K562 (cell line): ENCODE measurements around the gene MEGF10. TPM values are rescaled to one million over a fixed set of nuclear protein-coding genes. Genes with fewer than 3 reads are reported as not detected.

Experiments
- ATAC-seq: fragments of 200-7000 bp; cut with Tn5 transposase; 3 replicates; pipeline ENCODE4 v1.9.1; 2020; ENCODE audit warnings: moderate library complexity
- BruUV-seq: library from RNA; stranded (reverse); fragments of 400-500 nt; replicated peaks from 2 replicates; lab custom pipeline; 2021; lab: Mats Ljungman, UMichigan
- CTCF ChIA-PET: fragments of 300-600 bp; formaldehyde crosslinking; extraction: SDS; loops from one replicate; lab custom pipeline; 2021; ENCODE audit warnings: low intra/inter-chr PET ratio; lab: Yijun Ruan, JAX
- POLR2A ChIA-PET: fragments of 300-600, 350-650 bp; sonication (Branson Sonifier 250); formaldehyde crosslinking; extraction: SDS; loops from one replicate; lab custom pipeline; 2021; ENCODE audit warnings: antibody characterized with exemption, inconsistent platforms; lab: Yijun Ruan, JAX
- DNase-seq, 4 experiments: peaks; one replicate each; pipeline versions ENCODE4 v3.0.0 to v3.0.0-alpha.2; 2011 to 2018; ENCODE audit warnings: low spot score in 3 of 4, mixed read lengths in 3 of 4; ENCODE audit errors: extremely low read depth in 1 of 4
- FAIRE-seq: peaks from 2 replicates; lab custom pipeline; 2011; peaks lifted over from hg19 to GRCh38; lab: Jason Lieb, UNC
- H2AFZ ChIP-seq: 2 replicates; pipeline ENCODE4 v1.6.0; 2011; ENCODE audit warnings: low read depth, low read length, control low read depth, inconsistent platforms
- H3K27ac ChIP-seq: fragments of 200-600 bp; 3 replicates; pipeline ENCODE4 v1.8.0; 2011; ENCODE audit warnings: low read depth, mild to moderate bottlenecking, control low read depth, inconsistent platforms, low read length, moderate library complexity, mixed read lengths; ENCODE audit errors: extremely low read depth
- H3K27me3 ChIP-seq, 2 experiments: fragments of 300-600 bp in 1 of 2; 2 replicates in 1 of 2; 3 replicates in 1 of 2; pipeline versions ENCODE4 v1.6.0 to v1.8.0; 2011; ENCODE audit warnings: inconsistent platforms in 2 of 2, low read length in 2 of 2, mild to moderate bottlenecking in 1 of 2, mixed read lengths in 1 of 2, moderate library complexity in 1 of 2; ENCODE audit not compliant: control insufficient read depth in 2 of 2, insufficient read depth in 2 of 2
- H3K36me3 ChIP-seq: fragments of 300-600 bp; 3 replicates; pipeline ENCODE4 v1.8.0; 2011; ENCODE audit warnings: mild to moderate bottlenecking, low read length, inconsistent platforms; ENCODE audit not compliant: control insufficient read depth, insufficient read depth
- H3K4me1 ChIP-seq, 2 experiments: fragments of 200-600 bp in 1 of 2; replicated peaks in 1 of 2; 2 replicates in 1 of 2; 3 replicates in 1 of 2; pipeline versions ENCODE4 v1.5.1 to v1.8.0; 2011; ENCODE audit warnings: inconsistent platforms in 2 of 2, low read length in 2 of 2, mild to moderate bottlenecking in 1 of 2, mixed read lengths in 1 of 2, moderate library complexity in 1 of 2; ENCODE audit not compliant: control insufficient read depth in 2 of 2, insufficient read depth in 2 of 2
- H3K4me2 ChIP-seq: 2 replicates; pipeline ENCODE4 v1.6.1; 2011; ENCODE audit warnings: low read length, control low read depth, inconsistent platforms, mixed read lengths; ENCODE audit not compliant: insufficient read depth
- H3K4me3 ChIP-seq: fragments of 200-600 bp; sonication (generic), shearing (Covaris generic); 2 replicates; pipeline ENCODE4 v1.5.1; 2016; ENCODE audit warnings: control low read depth, inconsistent platforms
- H3K79me2 ChIP-seq: fragments of 200-600 bp; 3 replicates; pipeline ENCODE4 v1.8.0; 2011; ENCODE audit warnings: low read length, inconsistent platforms; ENCODE audit not compliant: control insufficient read depth, insufficient read depth
- H3K9ac ChIP-seq, 2 experiments: 2 replicates each; pipeline versions ENCODE4 v1.6.0 to v1.6.1; 2011; ENCODE audit warnings: low read depth in 2 of 2, low read length in 2 of 2, control low read depth in 1 of 2, inconsistent platforms in 1 of 2, mild to moderate bottlenecking in 1 of 2, mixed read lengths in 1 of 2; ENCODE audit not compliant: insufficient read depth in 1 of 2
- H3K9me1 ChIP-seq: one replicate; pipeline ENCODE4 v1.6.0; 2011; ENCODE audit warnings: inconsistent platforms, mild to moderate bottlenecking, low read length, moderate library complexity; ENCODE audit not compliant: control insufficient read depth, insufficient read depth
- H3K9me3 ChIP-seq: replicated peaks from 2 replicates; pipeline ENCODE4 v1.5.1; 2011; ENCODE audit warnings: low read depth, low read length, inconsistent platforms; ENCODE audit not compliant: control insufficient read depth, insufficient read depth
- H4K20me1 ChIP-seq: replicated peaks from 2 replicates; pipeline ENCODE4 v1.6.1; 2011; ENCODE audit warnings: low read length, inconsistent platforms, mixed read lengths; ENCODE audit not compliant: control insufficient read depth, insufficient read depth
- MBD2 ChIP-seq: sonication (generic); IDR thresholded peaks from 2 replicates; pipeline ENCODE4 v1.6.1; 2016; ENCODE audit warnings: low read depth, borderline replicate concordance
- NFYB ChIP-seq: IDR thresholded peaks from 2 replicates; pipeline ENCODE4 v1.6.1; 2011; ENCODE audit warnings: mild to moderate bottlenecking, moderate library complexity; ENCODE audit not compliant: insufficient read length; ENCODE audit errors: extremely low read depth
- NR2F6 ChIP-seq: fragments of 450-650 bp; formaldehyde crosslinking; IDR thresholded peaks from 2 replicates; pipeline ENCODE4 v1.4.0; 2020; ENCODE audit warnings: mild to moderate bottlenecking
- SRSF9 ChIP-seq: fragments of 200-400 bp; formaldehyde crosslinking; IDR thresholded peaks from 2 replicates; pipeline ENCODE4 v1.6.1; 2017; ENCODE audit warnings: low read depth, low read length, borderline replicate concordance
- ZZZ3 ChIP-seq: fragments of 450-650 bp; IDR thresholded peaks from 2 replicates; pipeline ENCODE4 v1.6.1; 2016; ENCODE audit warnings: antibody characterized with exemption, mild to moderate bottlenecking, moderate library complexity
- WGBS: fragments of 100-300 bp; shearing (Covaris generic); methylation state at CpG from one replicate; pipeline ENCODE4 v1.1.6; 2016; ENCODE audit warnings: low coverage, mixed read lengths; ENCODE audit not compliant: insufficient coverage; ENCODE audit errors: missing lambda C conversion rate; 5-methylcytosine and 5-hydroxymethylcytosine counted together
- in situ Hi-C: fragments of 300-500 bp; cut with MboI; formaldehyde crosslinking; loops from 4 replicates; pipeline ENCODE4 v1.15.0; 2018; ENCODE audit warnings: inconsistent platforms, mixed read lengths
- intact Hi-C: fragments of 100-400 bp; cut with micrococcal nuclease; formaldehyde crosslinking; loops from 2 replicates; pipeline ENCODE4 v1.14.2; 2022
- polyA plus RNA-seq, 8 experiments: library from polyadenylated mRNA; depleted of rRNA in 4 of 8; stranded (reverse) in 5 of 8; unstranded in 3 of 8; fragments of >200 nt; fragmentation: Nextera tagmentation in 2 of 8; fragmentation: Illumina TruSeq in 1 of 8; extraction: Ambion mirVana in 2 of 8; extraction: Trizol in 1 of 8; gene quantifications; 2 replicates each; pipeline versions ENCODE4 v1.2.1 to v1.2.3, GENCODE V29; 2011 to 2014; ENCODE audit warnings: inconsistent platforms in 1 of 8, missing spikeins in 1 of 8
- total RNA-seq, 7 experiments: library from RNA; depleted of rRNA in 6 of 7; stranded (reverse); fragments of >200 nt in 6 of 7; fragmentation: Illumina TruSeq in 2 of 7; extraction: Trizol in 2 of 7; gene quantifications; 2 replicates each; pipeline versions ENCODE4 v1.2.1 to v1.2.3, GENCODE V29; 2011 to 2021; ENCODE audit warnings: low replicate concordance in 1 of 7
- TF ChIP-seq, protein P1 (sequence below), 2 experiments: fragments of 450-650 bp; IDR thresholded peaks; 2 replicates each; pipeline ENCODE4 v1.6.1; 2016
- TF ChIP-seq, protein P2 (sequence below): sonication (generic); formaldehyde crosslinking; IDR thresholded peaks from 2 replicates; pipeline ENCODE4 v1.8.0; 2023; ENCODE audit warnings: mild to moderate bottlenecking, missing genetic modification reagents

Gene MEGF10
- total and polyA plus RNA-seq, 9 of the 15 experiments (the other 6 are each of a cell fraction or from before 2014, with no cell fraction given): 0.07 TPM; not detected in 8

DNA sequence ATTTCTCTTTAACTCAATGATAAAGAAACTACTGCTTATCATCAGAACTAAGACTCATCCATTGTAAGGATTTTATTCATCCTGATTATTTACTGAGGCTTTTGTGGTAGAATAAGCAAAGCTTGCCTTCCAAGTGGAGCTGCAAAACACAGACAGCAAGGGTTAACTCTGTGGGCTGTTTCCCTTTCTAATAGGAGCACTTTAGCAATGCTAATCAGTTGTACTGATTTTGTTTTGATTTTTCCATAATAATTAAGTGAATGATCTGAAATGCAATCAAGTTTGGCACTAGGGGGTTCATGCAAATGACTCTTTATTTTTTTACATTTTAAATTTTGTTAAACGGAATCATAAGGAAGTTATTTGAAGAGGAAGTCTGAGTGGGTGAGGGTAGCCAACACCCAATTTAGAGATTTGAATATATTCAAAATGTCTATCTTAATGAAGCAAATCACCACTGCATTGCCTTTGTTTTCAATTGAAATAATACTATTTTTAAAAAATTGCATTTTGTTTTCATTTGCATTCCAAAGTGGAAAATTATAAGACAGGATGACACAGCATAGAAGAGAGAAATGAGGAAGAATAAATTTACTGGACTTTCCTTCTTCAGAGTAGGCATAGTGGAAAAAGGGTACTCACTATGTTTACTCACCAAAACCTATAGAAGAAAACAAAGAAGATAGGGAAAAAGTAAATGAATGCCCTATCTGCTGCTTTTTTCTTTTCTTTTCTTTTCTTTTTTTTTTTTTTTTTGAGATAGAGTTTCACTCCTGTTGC, 36.6 kb downstream of the MEGF10 start:
- Histone ChIP-seq H3K4me1 (no peaks in the 10 kb centered on the region), H3K27me3 (no peaks in the 10 kb centered on the region; a peak in 1 of 5 replicates), H3K4me2 (no peak overlapping the region), H4K20me1 (no peaks in the 10 kb centered on the region), H3K36me3 (no peaks in the 10 kb centered on the region), H3K9me3 (no peaks in the 10 kb centered on the region), H3K4me3 (no peak overlapping the region), H3K9ac (no peak overlapping the region), H2AFZ (no peak overlapping the region), H3K79me2 (no peaks in the 10 kb centered on the region), H3K27ac (no peak overlapping the region), H3K9me1 (no peaks in the 10 kb centered on the region)
- TF ChIP-seq ZZZ3 (no peak), SRSF9 (no peak), MBD2 (no peak), NFYB (no peak), NR2F6 (no peak)
- TF ChIP-seq, protein P1, sequence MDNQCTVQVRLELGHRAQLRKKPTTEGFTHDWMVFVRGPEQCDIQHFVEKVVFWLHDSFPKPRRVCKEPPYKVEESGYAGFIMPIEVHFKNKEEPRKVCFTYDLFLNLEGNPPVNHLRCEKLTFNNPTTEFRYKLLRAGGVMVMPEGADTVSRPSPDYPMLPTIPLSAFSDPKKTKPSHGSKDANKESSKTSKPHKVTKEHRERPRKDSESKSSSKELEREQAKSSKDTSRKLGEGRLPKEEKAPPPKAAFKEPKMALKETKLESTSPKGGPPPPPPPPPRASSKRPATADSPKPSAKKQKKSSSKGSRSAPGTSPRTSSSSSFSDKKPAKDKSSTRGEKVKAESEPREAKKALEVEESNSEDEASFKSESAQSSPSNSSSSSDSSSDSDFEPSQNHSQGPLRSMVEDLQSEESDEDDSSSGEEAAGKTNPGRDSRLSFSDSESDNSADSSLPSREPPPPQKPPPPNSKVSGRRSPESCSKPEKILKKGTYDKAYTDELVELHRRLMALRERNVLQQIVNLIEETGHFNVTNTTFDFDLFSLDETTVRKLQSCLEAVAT (IDR thresholded peaks at IDR 0.05): no peak
- TF ChIP-seq, protein P2, sequence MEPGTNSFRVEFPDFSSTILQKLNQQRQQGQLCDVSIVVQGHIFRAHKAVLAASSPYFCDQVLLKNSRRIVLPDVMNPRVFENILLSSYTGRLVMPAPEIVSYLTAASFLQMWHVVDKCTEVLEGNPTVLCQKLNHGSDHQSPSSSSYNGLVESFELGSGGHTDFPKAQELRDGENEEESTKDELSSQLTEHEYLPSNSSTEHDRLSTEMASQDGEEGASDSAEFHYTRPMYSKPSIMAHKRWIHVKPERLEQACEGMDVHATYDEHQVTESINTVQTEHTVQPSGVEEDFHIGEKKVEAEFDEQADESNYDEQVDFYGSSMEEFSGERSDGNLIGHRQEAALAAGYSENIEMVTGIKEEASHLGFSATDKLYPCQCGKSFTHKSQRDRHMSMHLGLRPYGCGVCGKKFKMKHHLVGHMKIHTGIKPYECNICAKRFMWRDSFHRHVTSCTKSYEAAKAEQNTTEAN (CRISPR knock-in tag): no peak
- DNase-seq (no peak), FAIRE-seq (no peak), ATAC-seq (no peak)
- 0% methylated on average over 1 of the region's 1 CpG for WGBS
- intact Hi-C loops (no loop called here), in situ Hi-C loops (no loop called here)
- BruUV-seq: no TSS peak
- ChIA-PET POLR2A (no interaction called here), CTCF (no interaction called here)
